ENCODE results near the gene KLK10. TPM values are rescaled to one million over a fixed set of nuclear protein-coding genes. Genes with fewer than 3 reads are reported as not detected.

KLK10 gene
- total RNA-seq, 1 donor from 2014 or later: 11.1 TPM

DNA sequence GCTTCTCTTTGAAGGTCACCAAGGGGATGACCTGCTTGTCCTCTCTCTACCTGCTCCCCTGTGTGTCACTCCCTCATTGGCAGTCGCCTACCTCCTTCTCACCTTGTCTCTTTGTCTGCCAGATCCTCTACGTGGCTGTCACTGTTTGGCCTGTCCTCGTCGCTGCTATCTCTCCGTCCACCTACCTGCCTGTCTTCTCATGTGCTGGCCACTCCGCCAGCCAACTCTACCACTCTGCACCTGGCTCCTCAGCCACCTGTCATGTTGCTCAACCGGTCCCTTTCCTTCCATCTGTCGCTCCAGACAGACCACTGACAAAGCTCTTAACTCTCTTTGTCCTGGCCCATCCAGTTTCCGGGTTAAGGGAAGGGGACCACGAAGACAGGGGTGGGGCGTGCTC lies 15.2 kb upstream of the KLK10 start, which contains the start of gene KLK12:
KLK12 (minus strand) TSS at position 299 of the 400 bp plus-strand sequence. CDS start 381 bp downstream, outside the sequence.
- Mint-ChIP-seq H3K27ac (ENCODE audit: unreplicated experiment) (peak within 1 kb of the TSS; percentile 44), H3K27me3 (ENCODE audit: unreplicated experiment) (peaks cover 10% of the 10 kb centered on the region), H3K4me3 (ENCODE audit: unreplicated experiment) (no peak within 1 kb of the TSS), H3K9me3 (ENCODE audit: unreplicated experiment) (no peaks in the 10 kb centered on the region), H3K4me1 (ENCODE audit: unreplicated experiment) (no peaks in the 10 kb centered on the region), H3K36me3 (ENCODE audit: low read depth, unreplicated experiment) (no peaks in the 10 kb centered on the region)
- no peak for DNase-seq (ENCODE audit: low spot score)
- TF ChIP-seq CTCF (IDR thresholded peaks at IDR 0.05; ENCODE audit: unreplicated experiment): no peak

GRCh38 chr19:51031880-51032225 lies 12.3 kb upstream of the KLK10 start:
- no peak for TF ChIP-seq CTCF (IDR thresholded peaks at IDR 0.05; ENCODE audit: unreplicated experiment)
- H3K4me1 Mint-ChIP-seq (ENCODE audit: unreplicated experiment): peaks cover under 1% of the 10 kb centered on the region
- no peaks in the 10 kb centered on the region for H3K36me3 Mint-ChIP-seq (ENCODE audit: low read depth, unreplicated experiment)
- H3K27me3 Mint-ChIP-seq (ENCODE audit: unreplicated experiment): peaks cover 11% of the 10 kb centered on the region
- no peak overlapping the region for H3K4me3 Mint-ChIP-seq (ENCODE audit: unreplicated experiment)
- no peaks in the 10 kb centered on the region for H3K9me3 Mint-ChIP-seq (ENCODE audit: unreplicated experiment)
- DNase-seq (ENCODE audit: low spot score): no peak
- no peak overlapping the region for H3K27ac Mint-ChIP-seq (ENCODE audit: unreplicated experiment)

GRCh38 chr19:51031220-51031879 lies 11.8 kb upstream of the KLK10 start:
- peaks cover 2% of the 10 kb centered on the region for H3K4me1 Mint-ChIP-seq (ENCODE audit: unreplicated experiment)

DNA sequence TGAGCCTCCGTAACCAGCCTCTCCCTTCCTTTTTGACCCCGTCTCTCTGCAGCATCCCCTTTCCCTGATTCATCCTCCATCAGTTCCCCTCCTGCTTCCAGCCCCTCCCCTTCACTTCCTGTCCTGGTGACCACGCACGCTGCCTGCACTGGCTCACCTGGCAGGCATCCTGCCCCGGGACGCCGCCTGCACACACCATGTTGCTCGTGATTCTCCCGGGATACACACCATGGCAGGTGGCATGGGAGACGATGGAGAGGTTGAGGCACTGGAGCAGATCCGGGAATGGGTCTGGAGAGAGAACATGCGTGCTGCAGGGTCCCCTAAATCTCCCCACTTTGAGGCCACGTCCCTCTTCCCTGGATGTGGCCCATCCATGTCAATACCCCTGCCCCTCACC lies 11.1 kb upstream of the KLK10 start:
- H3K9me3 Mint-ChIP-seq (ENCODE audit: unreplicated experiment): no peaks in the 10 kb centered on the region
- no peak overlapping the region for H3K27ac Mint-ChIP-seq (ENCODE audit: unreplicated experiment)
- TF ChIP-seq CTCF (IDR thresholded peaks at IDR 0.05; ENCODE audit: unreplicated experiment): no peak
- peaks cover 2% of the 10 kb centered on the region for H3K4me1 Mint-ChIP-seq (ENCODE audit: unreplicated experiment)
- DNase-seq (ENCODE audit: low spot score): no peak
- peaks cover 8% of the 10 kb centered on the region for H3K27me3 Mint-ChIP-seq (ENCODE audit: unreplicated experiment)
- no peak overlapping the region for H3K4me3 Mint-ChIP-seq (ENCODE audit: unreplicated experiment)
- H3K36me3 Mint-ChIP-seq (ENCODE audit: low read depth, unreplicated experiment): no peaks in the 10 kb centered on the region

More at GRCh38 chr19:51031220-51031879, 11.8 kb upstream of the KLK10 start:
- DNase-seq (ENCODE audit: low spot score): no peak
- Mint-ChIP-seq H3K4me3 (ENCODE audit: unreplicated experiment) (no peak overlapping the region), H3K36me3 (ENCODE audit: low read depth, unreplicated experiment) (no peaks in the 10 kb centered on the region), H3K27me3 (ENCODE audit: unreplicated experiment) (peaks cover 11% of the 10 kb centered on the region), H3K27ac (ENCODE audit: unreplicated experiment) (no peak overlapping the region), H3K9me3 (ENCODE audit: unreplicated experiment) (no peaks in the 10 kb centered on the region)
- TF ChIP-seq CTCF (IDR thresholded peaks at IDR 0.05; ENCODE audit: unreplicated experiment): no peak

DNA sequence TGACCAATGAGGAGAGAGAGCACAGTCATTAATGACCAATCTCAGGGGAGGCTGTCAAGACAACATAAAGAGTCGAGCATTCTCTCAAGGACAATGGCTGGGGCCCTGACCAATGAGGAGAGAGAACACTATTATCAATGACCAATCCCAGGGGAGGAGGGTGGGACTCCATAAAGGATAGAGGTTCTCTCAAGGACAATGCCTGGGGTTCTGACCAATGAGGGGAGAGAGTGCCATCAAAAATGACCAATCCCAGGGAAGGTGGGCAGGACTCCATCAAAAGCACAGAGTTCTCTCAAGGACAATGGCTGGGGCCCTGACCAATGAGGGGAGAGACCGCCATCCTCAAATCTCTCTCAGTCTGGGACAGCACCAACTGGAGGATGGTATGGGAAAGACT lies 10.2 kb upstream of the KLK10 start:
- no peak for DNase-seq (ENCODE audit: low spot score)
- no peaks in the 10 kb centered on the region for H3K36me3 Mint-ChIP-seq (ENCODE audit: low read depth, unreplicated experiment)
- no peak overlapping the region for H3K4me3 Mint-ChIP-seq (ENCODE audit: unreplicated experiment)
- TF ChIP-seq CTCF (IDR thresholded peaks at IDR 0.05; ENCODE audit: unreplicated experiment): no peak
- no peaks in the 10 kb centered on the region for H3K9me3 Mint-ChIP-seq (ENCODE audit: unreplicated experiment)
- peaks cover 2% of the 10 kb centered on the region for H3K4me1 Mint-ChIP-seq (ENCODE audit: unreplicated experiment)
- peaks cover 8% of the 10 kb centered on the region for H3K27me3 Mint-ChIP-seq (ENCODE audit: unreplicated experiment)
- no peak overlapping the region for H3K27ac Mint-ChIP-seq (ENCODE audit: unreplicated experiment)
